NCI-H510A treated with DMSO at 0.1 percent for 48 hours (cell line): ENCODE data around the gene TANK.

Source experiments
- DNase-seq: peaks from one replicate; lab custom pipeline; 2025; lab: John Stamatoyannopoulos, UW

TANK gene

DNA sequence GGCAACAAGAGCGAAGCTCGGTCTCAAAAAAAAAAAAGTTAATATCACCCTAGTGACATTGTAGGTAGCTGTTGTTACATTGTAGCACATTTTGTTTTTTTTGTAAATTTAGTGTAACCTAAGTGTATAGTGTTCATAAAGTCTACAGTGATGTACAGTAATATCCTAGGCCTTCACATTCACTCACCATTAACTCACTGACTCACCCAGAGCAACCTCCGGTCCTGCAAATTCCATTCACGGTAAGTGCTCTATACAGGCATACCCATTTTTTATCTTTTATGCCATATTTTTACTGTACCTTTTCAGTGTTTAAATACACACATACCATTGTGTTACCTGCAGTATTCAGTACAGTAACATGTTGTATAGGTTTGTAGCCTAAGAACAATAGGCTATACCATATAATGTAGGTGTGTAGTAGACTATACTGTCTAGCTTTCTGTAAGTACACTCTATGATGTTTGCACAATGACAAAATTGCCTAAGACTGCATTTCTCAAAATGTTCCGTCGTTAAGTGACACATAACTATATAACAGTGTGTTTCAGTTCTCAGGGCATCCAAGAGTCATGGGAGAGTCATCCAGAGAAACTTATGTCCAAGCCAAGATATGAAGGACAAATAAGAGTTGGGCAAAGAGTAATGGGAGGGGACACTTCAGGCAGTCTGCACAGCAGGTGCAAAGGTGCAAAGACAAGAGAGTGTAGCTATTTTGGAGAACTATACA is 68.4 kb downstream of the TANK start:
- no peak for DNase-seq

DNA sequence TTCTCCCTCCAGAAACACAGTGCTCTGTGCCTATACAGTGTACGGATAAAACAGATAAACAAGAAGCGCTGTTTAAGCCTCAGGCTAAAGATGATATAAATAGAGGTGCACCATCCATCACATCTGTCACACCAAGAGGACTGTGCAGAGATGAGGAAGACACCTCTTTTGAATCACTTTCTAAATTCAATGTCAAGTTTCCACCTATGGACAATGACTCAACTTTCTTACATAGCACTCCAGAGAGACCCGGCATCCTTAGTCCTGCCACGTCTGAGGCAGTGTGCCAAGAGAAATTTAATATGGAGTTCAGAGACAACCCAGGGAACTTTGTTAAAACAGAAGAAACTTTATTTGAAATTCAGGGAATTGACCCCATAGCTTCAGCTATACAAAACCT is 70.7 kb downstream of the TANK start:
- DNase-seq = no peak

DNA sequence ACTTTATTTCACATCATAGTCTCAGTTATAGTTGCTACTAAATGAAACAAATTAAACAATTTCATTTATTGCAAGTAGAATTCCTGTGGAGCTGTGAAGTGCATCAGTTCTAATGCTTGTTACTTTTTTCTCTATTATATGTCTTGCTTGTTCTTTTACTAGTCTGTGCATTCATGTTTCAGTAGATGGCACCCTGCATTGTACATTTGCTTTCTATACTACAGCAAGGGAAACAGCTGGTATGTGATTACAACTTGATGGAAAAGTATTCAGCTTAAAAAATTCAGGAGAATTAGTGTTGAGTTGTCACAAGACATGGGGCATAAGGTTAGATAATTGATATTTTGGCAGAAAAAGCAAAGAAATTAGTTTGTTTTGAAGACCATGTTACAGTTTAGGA is 72.3 kb downstream of the TANK start:
- DNase-seq = no peak

DNA sequence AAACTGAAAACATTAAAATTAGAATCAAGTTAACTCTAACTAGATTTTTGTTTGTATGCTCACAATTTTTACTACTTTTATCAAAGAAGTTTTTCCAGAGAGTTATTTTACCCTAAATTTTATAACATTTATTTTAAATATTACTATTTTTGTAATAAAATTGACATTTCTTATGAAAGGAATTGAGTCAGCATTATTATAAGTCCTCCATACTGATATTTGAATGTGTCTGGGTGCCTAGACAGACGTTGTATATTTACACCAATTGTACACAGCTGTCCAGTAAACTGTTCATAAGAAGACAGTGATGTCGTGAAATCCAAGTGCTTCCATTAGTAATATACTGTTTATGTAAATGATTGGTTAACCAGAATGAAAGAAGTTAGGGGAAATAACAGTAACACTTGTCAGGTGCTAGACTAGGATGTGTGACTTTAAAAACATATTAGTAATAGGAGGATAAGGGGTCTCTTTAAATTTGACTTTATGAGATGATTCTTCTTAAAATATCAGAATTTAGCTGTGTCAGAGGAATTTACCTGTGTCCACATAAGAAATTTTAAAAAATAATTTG is 73.7 kb downstream of the TANK start:
- no peak for DNase-seq

DNA sequence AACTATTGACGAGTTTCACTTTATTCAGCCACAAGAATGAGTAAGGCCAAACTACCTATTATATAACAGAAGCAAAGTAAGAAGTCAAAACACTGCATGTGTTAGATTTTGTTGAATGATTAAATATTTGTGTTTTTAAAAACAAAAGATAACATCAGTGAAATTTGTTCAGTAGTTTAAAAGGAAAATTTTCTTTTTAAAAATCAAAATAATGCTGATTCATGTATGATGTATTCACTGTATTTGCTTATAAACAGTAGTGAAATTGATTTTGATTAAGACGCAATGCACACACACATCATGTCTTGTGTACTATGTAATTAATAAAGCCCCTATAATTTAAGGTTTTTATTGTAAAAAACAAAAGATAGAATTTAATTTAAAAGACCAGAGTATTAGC is 74.4 kb downstream of the TANK start:
- no peak for DNase-seq

DNA sequence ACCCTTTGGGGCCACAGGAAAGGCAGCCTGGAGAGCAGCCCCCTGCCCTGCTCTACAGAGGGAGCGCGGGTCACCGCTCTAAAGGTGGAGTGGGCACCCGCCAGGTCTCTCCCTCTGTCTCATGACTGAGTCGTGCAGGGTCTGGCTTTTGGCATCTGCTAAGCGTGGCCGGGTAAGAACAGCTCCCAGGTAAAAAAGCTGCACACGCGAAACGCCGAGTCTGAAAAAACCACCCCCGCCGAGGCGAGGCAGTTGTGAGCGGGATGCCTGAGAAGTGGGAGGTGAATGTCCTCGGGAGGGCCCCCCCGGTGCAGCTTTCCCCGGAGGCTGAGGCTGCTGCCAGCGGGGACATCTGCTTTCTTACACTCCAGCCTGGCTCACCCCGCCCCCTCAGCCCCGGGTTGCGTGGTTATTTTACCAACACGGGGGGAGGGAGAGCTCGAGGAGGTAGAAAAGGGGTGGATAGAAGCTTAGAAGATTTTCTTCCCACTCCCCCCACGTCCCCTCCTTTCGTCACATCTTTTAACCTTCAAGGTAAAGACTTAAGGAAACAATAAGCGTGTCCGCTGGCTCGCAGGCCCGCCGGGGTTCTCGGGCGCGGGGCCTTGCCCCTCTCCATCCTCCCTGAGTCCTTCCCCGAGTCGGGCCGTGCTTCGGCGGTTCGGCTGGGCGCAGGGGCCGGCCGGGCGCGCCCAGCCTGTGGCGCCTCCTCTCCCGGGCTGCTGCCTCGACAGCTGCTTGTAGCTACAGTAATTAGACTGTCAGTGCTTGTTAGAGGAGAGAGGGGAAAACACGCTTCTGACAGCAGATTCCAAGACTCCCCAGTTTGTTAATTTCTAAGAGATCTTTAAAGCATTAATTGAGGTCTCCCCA is 77.4 kb downstream of the TANK start:
- peak; percentile 24 for DNase-seq

DNA sequence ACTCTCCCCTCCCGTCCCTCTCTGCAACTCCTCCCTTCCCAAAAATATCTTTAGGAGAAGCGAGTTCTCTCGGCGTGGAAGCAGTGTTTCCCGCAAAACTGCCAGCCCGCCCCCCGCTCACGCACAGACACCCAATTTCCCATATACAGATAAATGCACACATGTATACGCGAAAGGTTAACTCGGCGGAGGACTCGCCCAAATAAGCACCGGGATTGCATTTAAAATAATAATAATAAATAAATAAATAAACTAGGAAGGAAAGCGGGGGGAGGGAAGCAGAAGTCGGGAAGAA is 78.0 kb downstream of the TANK start:
- no peak for DNase-seq

DNA sequence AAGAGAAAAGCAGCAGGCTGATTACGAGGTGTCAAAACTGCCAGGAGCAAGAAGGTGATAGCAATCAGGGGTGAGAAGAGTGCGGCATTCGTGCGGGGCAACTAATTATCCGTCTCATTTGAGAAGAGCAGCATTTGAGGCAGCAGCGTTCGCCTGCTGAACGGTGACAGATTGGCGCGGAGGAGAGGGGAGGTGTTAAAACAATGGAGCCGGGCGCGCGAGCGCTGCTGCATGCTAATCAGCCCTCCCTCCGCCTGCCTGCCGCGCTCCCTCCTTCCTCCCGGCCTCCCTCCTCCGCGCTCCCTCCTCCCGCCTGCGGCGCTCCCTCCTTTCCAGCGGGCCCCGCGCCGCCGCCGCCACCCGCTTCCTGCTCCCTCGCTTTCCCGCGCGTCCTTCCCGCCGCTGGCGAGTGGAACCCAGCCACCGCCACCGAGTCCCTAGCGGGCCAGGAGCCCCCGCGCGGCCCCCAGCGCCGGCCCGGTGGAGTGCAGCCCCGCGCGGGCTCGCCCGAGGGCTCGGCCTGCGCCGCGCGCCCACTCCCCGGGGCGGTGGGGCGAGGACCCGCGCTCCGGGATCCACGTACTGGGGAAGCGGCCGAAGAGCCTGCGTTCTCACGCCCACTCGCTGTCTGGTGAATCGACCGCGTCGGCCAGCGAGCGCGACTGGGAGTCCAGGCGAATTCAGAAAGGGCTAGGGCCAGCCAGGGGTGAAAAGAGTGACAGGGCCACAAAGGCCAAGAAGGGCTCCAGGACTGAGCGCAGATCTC is 78.5 kb downstream of the TANK start:
- DNase-seq = peak; percentile 33

DNA sequence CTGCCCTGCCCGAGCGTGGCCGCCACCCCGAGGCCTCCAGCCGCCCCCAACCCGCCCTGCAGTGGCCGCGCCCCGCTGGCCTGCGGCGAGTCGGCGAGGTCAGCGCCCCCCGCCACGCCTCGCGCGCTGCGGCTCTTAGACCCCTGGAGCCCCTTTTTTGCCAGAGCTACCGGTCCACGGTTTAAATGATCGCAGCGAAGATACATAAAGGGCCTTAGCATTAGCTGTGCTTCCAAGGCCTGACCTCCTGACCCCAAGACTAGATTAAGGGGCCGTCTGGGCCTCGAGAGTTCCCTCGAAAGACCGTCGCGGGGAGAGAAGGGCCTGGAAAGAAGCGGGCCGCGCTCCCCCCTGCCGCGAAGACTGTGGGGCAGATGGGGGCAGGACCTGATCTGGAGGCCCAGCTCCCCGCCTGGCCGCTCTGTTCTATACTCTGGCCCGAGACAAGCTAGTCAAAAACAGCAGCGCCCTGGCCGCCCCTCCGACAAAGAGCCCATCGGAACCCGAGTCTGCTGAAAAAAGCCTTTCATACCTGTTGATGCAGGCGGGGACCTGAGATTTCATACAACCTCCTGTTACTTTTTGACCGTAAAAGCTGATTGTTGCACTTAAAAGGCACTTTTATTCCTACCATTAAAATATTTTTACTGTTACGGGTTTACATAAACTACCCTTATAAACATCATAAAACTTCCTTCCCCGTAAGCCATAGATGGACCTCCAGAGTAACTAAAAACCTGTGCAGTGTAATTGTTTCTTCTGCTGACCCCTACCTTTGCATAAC is 79.3 kb downstream of the TANK start:
- no peak for DNase-seq

DNA sequence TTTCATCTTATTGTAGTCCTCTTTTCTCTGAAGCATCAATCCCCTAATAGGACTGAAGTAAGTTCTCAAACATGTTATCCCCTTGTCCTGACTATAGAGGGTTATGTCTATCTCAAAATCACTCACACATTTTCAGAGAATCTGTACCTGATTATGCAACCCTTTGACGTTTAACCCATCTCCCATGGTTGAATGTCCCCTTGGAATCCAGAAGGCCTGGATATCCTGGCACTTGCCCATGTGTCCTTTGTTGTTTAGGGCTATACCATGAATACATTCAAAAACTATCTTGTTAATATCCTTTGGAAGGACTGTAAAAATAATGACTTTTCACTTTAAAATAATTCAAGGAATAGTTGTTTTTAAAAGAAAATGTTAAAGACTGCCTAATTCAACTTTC is 81.7 kb downstream of the TANK start:
- no peak for DNase-seq

DNA sequence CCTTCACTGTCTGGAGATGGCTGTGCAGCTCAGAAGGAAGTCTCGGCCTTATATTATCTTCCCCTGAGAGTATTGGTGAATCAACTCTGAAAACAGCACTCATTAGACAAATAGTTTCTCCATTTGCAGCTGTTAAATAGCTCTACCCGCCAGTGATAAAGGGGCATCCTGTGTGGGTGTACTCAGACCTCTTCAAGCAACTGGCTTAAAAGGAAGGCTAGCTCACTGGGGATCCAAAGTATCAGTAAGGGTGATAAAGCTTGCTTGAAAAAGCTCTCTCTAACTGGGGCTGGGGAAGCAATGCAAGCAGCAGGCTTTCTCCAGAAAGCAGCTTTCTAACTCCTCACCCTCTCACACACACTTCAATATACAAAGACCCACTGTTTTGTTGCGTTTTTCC is 83.1 kb downstream of the TANK start:
- no peak for DNase-seq

DNA sequence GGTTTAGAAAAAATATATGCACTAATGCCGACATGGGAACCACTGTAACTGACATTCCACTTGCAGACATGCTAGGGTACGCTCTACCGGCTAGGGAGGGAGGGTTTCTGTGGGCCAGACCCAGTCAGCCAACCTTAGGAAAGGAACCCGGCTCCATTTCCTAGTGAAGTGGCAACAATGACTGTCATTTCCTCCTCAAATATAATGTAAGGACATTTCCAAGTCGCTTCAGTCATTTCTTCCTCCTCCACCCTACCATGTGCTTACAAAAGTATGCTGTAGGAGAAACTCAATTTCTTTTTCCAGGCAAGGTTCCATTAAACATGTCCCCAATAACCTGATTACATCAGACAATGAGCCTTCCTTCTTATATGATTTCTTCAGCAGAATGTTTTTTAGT is 83.7 kb downstream of the TANK start:
- DNase-seq = no peak

DNA sequence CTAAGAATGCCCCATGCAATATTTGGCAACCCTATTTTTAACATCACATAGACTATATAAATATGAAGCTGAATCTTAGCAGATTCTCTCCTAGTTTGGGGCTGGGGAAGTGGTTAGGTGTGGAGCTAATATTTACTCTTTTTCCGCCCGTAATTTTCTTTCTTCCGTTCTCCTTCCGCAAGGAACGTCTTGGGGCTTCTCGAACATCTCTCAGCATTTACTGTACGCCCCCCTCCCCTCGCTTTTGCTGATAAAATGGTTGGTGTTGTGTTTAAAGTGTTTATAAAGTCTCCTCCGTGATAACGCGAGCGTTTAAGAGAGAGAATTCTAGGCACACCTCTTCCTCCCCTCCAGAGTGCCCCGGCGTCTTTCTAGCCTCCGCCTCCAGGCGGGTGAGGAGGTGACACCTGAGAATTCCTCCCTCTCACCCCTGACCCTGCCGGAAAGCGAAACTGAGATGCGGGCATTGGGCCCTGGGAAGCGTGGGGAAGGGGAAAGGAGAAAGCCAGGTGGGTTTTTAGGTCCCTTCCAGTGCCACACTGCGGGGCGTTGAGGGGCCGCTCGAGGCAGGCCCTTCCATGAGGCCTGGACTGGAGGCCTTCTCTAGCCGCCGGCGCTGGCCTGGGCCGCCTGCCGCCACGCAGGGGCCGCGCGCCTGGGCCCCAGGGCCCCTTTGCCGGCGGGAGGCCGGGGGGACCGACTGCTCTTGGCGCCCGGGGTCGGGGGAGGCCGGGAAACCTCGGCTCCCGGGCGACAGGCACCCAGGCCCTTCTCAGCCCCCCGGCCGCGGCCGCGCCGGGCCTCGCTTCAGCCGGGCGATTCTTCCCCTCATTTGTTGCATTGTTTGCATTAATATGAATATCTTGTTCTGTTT is 84.4 kb downstream of the TANK start:
- peak; percentile 65 for DNase-seq

DNA sequence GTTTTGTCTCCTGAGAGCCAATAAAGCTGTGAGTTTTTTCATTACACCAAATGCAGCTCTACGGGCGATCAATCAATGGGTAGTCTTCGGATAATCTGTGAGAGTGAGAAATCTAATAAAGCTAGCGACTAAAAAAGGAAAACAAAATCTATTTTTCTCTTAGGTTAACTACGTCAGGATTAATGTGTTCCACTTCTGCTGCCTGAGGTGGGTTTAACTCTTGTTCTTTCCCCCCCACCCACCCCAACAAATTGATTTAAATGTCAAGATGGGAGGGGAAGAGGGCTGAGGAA is 85.0 kb downstream of the TANK start:
- DNase-seq = no peak

DNA sequence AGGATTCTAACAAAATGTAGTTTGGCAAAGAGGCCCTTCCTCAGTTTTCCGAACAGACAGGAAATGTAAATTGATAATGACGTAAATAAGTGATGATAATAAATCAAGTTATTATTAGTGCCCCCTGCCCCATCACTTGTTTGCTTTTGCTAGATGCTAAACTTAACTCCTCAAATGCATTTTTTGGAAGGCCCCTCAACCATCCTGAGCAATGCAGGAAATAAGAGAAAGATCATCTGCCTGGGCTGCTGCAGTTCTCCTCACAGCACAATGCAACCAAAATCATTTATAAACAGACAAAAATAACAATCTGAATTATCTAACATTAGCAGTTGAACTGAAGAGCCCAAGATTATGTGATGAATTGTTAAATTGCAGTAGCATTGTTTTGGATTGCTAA is 85.4 kb downstream of the TANK start:
- no peak for DNase-seq

DNA sequence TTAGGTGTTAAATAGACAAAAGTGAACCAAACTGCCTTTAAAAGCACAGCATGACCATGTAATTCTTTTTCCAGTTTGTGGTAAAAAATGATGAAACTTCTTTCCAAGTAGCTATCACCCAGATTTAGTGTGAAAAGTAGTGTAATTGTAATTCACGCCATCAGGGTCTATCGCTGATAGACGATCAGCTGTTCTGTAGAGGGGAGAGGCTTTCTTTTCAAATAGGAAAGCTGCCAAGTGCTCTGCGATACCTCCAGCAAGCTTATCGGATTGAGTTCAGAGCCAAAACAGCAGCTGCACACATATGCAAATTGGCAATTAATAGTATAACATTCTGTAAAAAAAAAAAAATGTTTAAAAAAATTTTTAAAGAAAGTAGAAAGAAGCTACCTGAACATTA is 86.1 kb downstream of the TANK start:
- no peak for DNase-seq

DNA sequence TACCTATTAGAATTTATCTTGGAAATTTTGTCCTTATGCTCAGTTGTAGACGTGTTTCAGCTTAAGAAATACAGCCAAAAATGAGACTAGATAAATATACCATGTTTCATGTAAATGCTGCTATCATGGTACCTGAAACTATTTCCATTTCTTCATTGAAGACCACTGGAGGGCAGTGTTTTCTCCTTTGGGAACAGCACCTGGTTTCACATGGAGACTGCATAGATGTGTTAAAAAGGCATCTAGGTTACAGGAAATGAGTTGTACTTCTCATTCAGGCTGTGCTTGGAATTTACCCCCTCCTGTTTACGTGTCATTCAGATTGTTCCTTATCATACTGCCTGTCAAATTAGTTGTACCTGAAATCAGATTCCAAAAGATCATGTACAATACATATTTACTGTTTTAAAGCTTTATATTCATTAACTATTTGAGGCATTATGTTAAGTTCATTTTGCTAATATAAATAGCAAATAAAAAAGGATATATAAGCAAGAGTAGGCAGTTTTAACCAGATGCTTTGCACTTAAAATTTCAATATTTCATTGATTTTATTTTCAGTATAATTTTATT is 90.7 kb downstream of the TANK start:
- DNase-seq = peak; percentile 47

DNA sequence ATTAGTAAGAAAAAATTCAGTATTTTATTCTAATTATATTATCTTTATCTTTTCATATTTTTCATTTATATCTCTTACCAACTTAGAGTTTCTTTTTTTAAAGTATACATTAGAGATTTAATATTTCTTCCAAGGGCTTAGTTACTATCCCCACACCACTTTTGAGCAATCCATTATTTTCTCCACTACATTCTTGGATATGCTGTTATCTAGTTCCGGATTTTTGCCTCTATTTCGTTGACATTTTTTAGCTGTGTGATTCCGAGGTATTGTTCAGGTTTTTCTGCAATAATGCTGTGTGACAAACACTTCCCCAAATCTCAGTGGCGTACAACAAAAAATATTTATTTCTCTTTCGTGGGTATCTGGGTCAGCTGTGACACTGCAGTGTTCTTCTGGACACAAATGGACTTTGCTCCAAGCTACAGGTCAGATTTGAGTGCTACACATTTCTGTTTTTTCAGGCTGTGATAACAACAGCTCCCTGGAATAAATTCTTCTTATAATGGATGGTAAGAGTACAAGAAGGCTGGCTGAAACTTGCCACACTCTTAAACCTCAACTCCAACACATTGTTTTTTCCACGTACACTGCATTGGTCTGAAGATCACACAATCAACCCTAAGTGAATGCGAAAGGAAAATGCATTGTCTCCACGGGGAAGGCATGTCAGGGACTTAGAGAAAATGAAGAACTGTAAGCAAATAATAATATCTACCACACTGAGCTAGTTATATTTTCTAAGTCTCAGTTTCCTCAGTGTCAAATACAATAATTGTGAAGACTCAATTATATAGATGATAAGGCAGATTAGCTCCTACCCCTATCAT is 97.1 kb downstream of the TANK start:
- DNase-seq = no peak

DNA sequence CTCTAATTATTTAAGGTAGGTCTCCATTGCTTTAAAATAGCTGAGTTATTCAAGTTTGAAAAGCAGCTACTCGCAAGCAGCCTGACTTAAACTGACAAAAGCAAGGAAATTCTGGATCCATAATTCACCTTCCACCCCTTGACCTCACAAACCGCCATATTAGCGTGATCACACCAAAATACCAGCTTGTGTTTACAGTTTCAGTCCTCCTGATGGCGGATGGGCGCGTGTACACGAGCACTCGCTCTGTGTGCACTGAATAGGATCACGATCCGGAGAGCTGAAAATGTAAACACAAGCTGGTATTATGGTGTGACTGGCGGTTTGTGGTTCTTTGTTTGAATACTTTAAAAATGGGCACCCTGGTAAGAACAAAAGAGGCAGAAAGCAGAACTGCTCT is 105.6 kb downstream of the TANK start:
- no peak for DNase-seq

DNA sequence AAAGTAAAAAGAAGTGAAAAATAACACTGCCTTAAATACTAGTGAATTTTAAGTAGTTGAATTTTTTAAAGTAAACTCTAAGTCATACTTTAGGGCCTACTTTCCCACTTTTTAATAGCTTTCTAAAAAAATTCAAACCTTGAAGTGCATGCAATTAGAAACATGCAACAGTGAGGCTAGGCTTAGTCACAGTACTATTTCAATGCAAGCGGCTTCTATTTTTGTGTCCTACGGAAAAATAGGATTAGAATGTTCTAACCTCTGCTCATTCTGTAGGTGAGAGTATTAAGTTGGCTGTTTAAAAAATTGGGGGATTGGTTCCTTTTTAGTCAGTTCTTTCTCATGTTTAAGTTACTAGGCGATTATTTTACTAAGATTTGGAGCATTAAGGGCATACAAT is 108.9 kb downstream of the TANK start:
- DNase-seq = no peak
